Measurements from ENCODE around the gene EBLN2. TPM values are rescaled to one million over a fixed set of nuclear protein-coding genes. Genes with fewer than 3 reads are reported as not detected.
A peak's percentile ranks its signal among the peaks of the same experiment; 100 is the strongest.

The EBLN2 gene
- total and polyA plus RNA-seq, 9 of the 15 experiments (the other 6 are each of a cell fraction or from before 2014, with no cell fraction given) = 0.39 to 4.6 (median 2.2) TPM

GRCh38 chr3:73069187-73069586, 7.7 kb downstream of the EBLN2 start:
- no peak for DNase-seq (ENCODE audit: extremely low read depth in 1 of 4, low spot score in 3 of 4)
- H3K4me3 ChIP-seq = no peak overlapping the region
- H3K27ac ChIP-seq (ENCODE audit: extremely low read depth, low read depth, low read length) = no peak overlapping the region
- H3K79me2 ChIP-seq (ENCODE audit: control insufficient read depth, insufficient read depth, low read length) = no peaks in the 10 kb centered on the region
- CTCF ChIA-PET (ENCODE audit: low intra/inter-chr PET ratio) = no interaction called here
- intact Hi-C loops (cut with micrococcal nuclease) = no loop called here
- POLR2A ChIA-PET = interaction anchor here (0.8 kb wide), 1 partner anchor 14 kb away, joined by 3 read pairs; no protein-coding TSS in a partner anchor
- no peak for ATAC-seq
- H3K9me1 ChIP-seq (ENCODE audit: control insufficient read depth, insufficient read depth, low read length) = no peaks in the 10 kb centered on the region
- peaks cover 4 to 12% of the 10 kb centered on the region in 2 experiments; a peak in 4 of 5 replicates for H3K4me1 ChIP-seq (replicated peaks in 1 of 2; ENCODE audit: control insufficient read depth in 2 of 2, insufficient read depth in 2 of 2, low read length in 2 of 2)
- H3K9me3 ChIP-seq (replicated peaks; ENCODE audit: control insufficient read depth, insufficient read depth, low read depth, low read length) = no peaks in the 10 kb centered on the region
- no CpG with 5 or more reads among the region's 5 CpGs for WGBS (ENCODE audit: insufficient coverage, low coverage, missing lambda C conversion rate)
- in situ Hi-C loops (cut with MboI) = no loop called here
- H3K27me3 ChIP-seq (ENCODE audit: control insufficient read depth in 2 of 2, insufficient read depth in 2 of 2, low read length in 2 of 2) = no peaks in the 10 kb centered on the region
- no peak for TF ChIP-seq FOS (IDR thresholded peaks at IDR 0.05; ENCODE audit: extremely low read depth, insufficient read length)
- no peak for TF ChIP-seq PRPF4 (IDR thresholded peaks at IDR 0.05; ENCODE audit: insufficient read depth, low read depth, low read length, poor library complexity, severe bottlenecking)
- no peak for TF ChIP-seq GTF2E2 (tag; IDR thresholded peaks at IDR 0.05)
- H4K20me1 ChIP-seq (replicated peaks; ENCODE audit: control insufficient read depth, insufficient read depth, low read length) = no peaks in the 10 kb centered on the region
- FAIRE-seq = no peak
- no TSS peak for BruUV-seq (replicated peaks)
- H3K9ac ChIP-seq (ENCODE audit: insufficient read depth in 1 of 2, low read depth in 2 of 2, low read length in 2 of 2) = no peak overlapping the region
- H3K4me2 ChIP-seq (ENCODE audit: insufficient read depth, low read length) = no peak overlapping the region
- H3K36me3 ChIP-seq (ENCODE audit: control insufficient read depth, insufficient read depth, low read length) = peaks cover 31% of the 10 kb centered on the region
- no peak overlapping the region for H2AFZ ChIP-seq (ENCODE audit: low read depth, low read length)

GRCh38 chr3:73069775-73070444, 8.5 kb downstream of the EBLN2 start:
- BruUV-seq (replicated peaks) = no TSS peak
- no peak overlapping the region for H3K27ac ChIP-seq (ENCODE audit: extremely low read depth, low read depth, low read length)
- no peaks in the 10 kb centered on the region for H4K20me1 ChIP-seq (replicated peaks; ENCODE audit: control insufficient read depth, insufficient read depth, low read length)
- H2AFZ ChIP-seq (ENCODE audit: low read depth, low read length) = no peak overlapping the region
- H3K79me2 ChIP-seq (ENCODE audit: control insufficient read depth, insufficient read depth, low read length) = no peaks in the 10 kb centered on the region
- H3K4me1 ChIP-seq (replicated peaks in 1 of 2; ENCODE audit: control insufficient read depth in 2 of 2, insufficient read depth in 2 of 2, low read length in 2 of 2) = peaks cover 4 to 12% of the 10 kb centered on the region in 2 experiments; a peak in 4 of 5 replicates
- H3K9ac ChIP-seq (ENCODE audit: insufficient read depth in 1 of 2, low read depth in 2 of 2, low read length in 2 of 2) = no peak overlapping the region
- ATAC-seq (peak; percentile 33; the same call in 2 of the 3 replicates), FAIRE-seq (no peak), DNase-seq (ENCODE audit: extremely low read depth in 1 of 4, low spot score in 3 of 4) (no peak)
- in situ Hi-C loops (cut with MboI) = loop anchor here (10.0 kb wide), 1 partner anchor 135 kb away; no protein-coding TSS in a partner anchor
- 0 out of 2 replicates have a peak, but pooled peaks have one; percentile 49 for TF ChIP-seq ILF3 (IDR thresholded peaks at IDR 0.05; ENCODE audit: borderline replicate concordance)
- no peak for TF ChIP-seq BMI1 (IDR thresholded peaks at IDR 0.05; ENCODE audit: low read length)
- intact Hi-C loops (cut with micrococcal nuclease) = loop anchor here (5.0 to 10.0 kb wide), 2 partner anchors 133 to 225 kb away; partner anchors contain the start of gene SHQ1
- H3K4me2 ChIP-seq (ENCODE audit: insufficient read depth, low read length) = no peak overlapping the region
- no peaks in the 10 kb centered on the region for H3K9me1 ChIP-seq (ENCODE audit: control insufficient read depth, insufficient read depth, low read length)
- ChIA-PET POLR2A (interaction anchor here (0.6 to 1.7 kb wide), 2 partner anchors 10 to 29 kb away, joined by 3 to 4 read pairs; no protein-coding TSS in a partner anchor), CTCF (ENCODE audit: low intra/inter-chr PET ratio) (no interaction called here)
- peaks cover 24% of the 10 kb centered on the region for H3K36me3 ChIP-seq (ENCODE audit: control insufficient read depth, insufficient read depth, low read length)
- H3K9me3 ChIP-seq (replicated peaks; ENCODE audit: control insufficient read depth, insufficient read depth, low read depth, low read length) = no peaks in the 10 kb centered on the region
- WGBS (ENCODE audit: insufficient coverage, low coverage, missing lambda C conversion rate) = 81% methylated on average over 10 of the region's 14 CpGs
- no peak overlapping the region for H3K4me3 ChIP-seq
- no peaks in the 10 kb centered on the region for H3K27me3 ChIP-seq (ENCODE audit: control insufficient read depth in 2 of 2, insufficient read depth in 2 of 2, low read length in 2 of 2)

Data from K562 (cell line).